Subcutaneous abdominal adipose tissue (tissue), 5 donors: ENCODE measurements around the gene WFDC8.

Experiments
- H3K27ac ChIP-seq: one replicate; pipeline ENCODE4 v1.7.0; 2013; ENCODE audit warnings: low read depth, mild to moderate bottlenecking, inconsistent platforms, low read length, moderate library complexity
- H3K27me3 ChIP-seq, 5 donors: one replicate each; pipeline ENCODE4 v1.7.0; 2013; ENCODE audit warnings: low read length in 5 of 5, inconsistent platforms in 1 of 5; ENCODE audit not compliant: control insufficient read depth in 5 of 5, insufficient read depth in 4 of 5
- H3K36me3 ChIP-seq, 5 donors: one replicate each; pipeline ENCODE4 v1.7.0; 2013; ENCODE audit warnings: low read length in 5 of 5; ENCODE audit not compliant: control insufficient read depth in 5 of 5, insufficient read depth in 5 of 5
- H3K4me1 ChIP-seq, 5 donors: one replicate each; pipeline ENCODE4 v1.7.0; 2013; ENCODE audit warnings: low read length in 5 of 5, mild to moderate bottlenecking in 3 of 5, moderate library complexity in 1 of 5; ENCODE audit not compliant: control insufficient read depth in 5 of 5, insufficient read depth in 5 of 5
- H3K4me3 ChIP-seq, 5 donors: one replicate each; pipeline ENCODE4 v1.7.0; 2013; ENCODE audit warnings: low read length in 5 of 5, low read depth in 1 of 5
- H3K9ac ChIP-seq, 5 donors: one replicate each; pipeline ENCODE4 v1.7.0; 2013; ENCODE audit warnings: low read length in 5 of 5, mild to moderate bottlenecking in 4 of 5, moderate library complexity in 3 of 5
- H3K9me3 ChIP-seq, 5 donors: one replicate each; pipeline ENCODE4 v1.7.0; 2013; ENCODE audit warnings: low read length in 5 of 5; ENCODE audit not compliant: control insufficient read depth in 5 of 5
- donor health status: healthy.
- donor health status: healthy.
- donor health status: healthy.
- donor health status: healthy.
- donor health status: healthy.

The WFDC8 gene

GRCh38 chr20:45502561-45502960 is 76.5 kb downstream of the WFDC8 start:
- Histone ChIP-seq H3K27ac (no peak overlapping the region), H3K4me1 (no peaks in the 10 kb centered on the region), H3K9me3 (no peaks in the 10 kb centered on the region), H3K36me3 (no peaks in the 10 kb centered on the region), H3K4me3 (no peak overlapping the region), H3K9ac (no peak overlapping the region), H3K27me3 (peaks cover 0 to 23% (median 9%) of the 10 kb centered on the region in 5 donors)
